Panc1 (cell line): ENCODE results near the gene CEP170B.

ENCODE experiments used
- POLR2AphosphoS5 ChIP-seq: IDR thresholded peaks from 2 replicates; pipeline ENCODE4 v1.6.1; 2012; ENCODE audit warnings: mild to moderate bottlenecking, low read depth, low read length, moderate library complexity
- REST ChIP-seq, 2 experiments: IDR thresholded peaks; 2 replicates each; pipeline ENCODE4 v1.6.1; 2011 to 2012; ENCODE audit warnings: low read depth in 2 of 2, control low read depth in 1 of 2, low read length in 1 of 2, mild to moderate bottlenecking in 1 of 2, moderate library complexity in 1 of 2; ENCODE audit not compliant: insufficient read depth in 1 of 2
- SIN3A ChIP-seq: IDR thresholded peaks from 2 replicates; pipeline ENCODE4 v1.6.1; 2012; ENCODE audit warnings: low read depth, mild to moderate bottlenecking, low read length, moderate library complexity, borderline replicate concordance; ENCODE audit not compliant: insufficient read depth
- TCF7L2 ChIP-seq: IDR thresholded peaks from 2 replicates; pipeline ENCODE4 v1.6.1; 2011; ENCODE audit warnings: mild to moderate bottlenecking, low read depth, low read length, inconsistent platforms
- TF ChIP-seq, protein P1 (sequence below): fragments of 450-650 bp; IDR thresholded peaks from 2 replicates; pipeline ENCODE4 v1.5.1; 2017; ENCODE audit warnings: mild to moderate bottlenecking

DNA sequence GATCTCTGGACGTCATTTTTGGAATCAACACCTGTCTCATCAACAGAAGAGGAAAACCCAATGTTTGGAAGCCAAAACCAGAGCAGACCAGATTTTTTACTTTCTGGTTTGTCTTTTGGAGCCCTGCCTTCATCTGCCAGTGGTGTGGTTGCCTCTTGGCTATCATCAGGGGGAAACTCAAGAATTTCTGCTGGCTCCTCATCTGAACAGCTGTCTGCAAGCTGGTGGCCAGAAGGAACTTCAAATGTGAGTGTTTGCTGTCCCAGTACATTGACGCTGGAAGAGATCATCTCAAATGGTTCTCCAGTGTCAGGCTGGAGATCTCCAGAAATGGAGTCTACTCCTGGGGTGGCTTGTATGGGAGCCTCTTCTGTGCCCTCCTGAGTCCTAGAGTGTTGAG, 73.4 kb downstream of the CEP170B start:
- TF ChIP-seq, protein P1, sequence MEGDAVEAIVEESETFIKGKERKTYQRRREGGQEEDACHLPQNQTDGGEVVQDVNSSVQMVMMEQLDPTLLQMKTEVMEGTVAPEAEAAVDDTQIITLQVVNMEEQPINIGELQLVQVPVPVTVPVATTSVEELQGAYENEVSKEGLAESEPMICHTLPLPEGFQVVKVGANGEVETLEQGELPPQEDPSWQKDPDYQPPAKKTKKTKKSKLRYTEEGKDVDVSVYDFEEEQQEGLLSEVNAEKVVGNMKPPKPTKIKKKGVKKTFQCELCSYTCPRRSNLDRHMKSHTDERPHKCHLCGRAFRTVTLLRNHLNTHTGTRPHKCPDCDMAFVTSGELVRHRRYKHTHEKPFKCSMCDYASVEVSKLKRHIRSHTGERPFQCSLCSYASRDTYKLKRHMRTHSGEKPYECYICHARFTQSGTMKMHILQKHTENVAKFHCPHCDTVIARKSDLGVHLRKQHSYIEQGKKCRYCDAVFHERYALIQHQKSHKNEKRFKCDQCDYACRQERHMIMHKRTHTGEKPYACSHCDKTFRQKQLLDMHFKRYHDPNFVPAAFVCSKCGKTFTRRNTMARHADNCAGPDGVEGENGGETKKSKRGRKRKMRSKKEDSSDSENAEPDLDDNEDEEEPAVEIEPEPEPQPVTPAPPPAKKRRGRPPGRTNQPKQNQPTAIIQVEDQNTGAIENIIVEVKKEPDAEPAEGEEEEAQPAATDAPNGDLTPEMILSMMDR = no peak
- TF ChIP-seq POLR2AphosphoS5 = no peak
- no peak for TF ChIP-seq SIN3A
- no peak for TF ChIP-seq REST (IDR thresholded peaks at IDR 0.05; ENCODE audit: insufficient read depth in 1 of 2, low read depth in 2 of 2, low read length in 1 of 2)
- TF ChIP-seq TCF7L2 = no peak
